ENCODE results near the gene CCN2.
"Not testable (repeated sequence)": the region's sequence is repeated elsewhere in the genome, so short reads cannot be mapped to it uniquely, and the experiment has no call there.

The CCN2 gene

GRCh38 chr6:131908787-131909186 is 42.4 kb downstream of the CCN2 start:
- not testable (repeated sequence) for DNase-seq

- not testable (repeated sequence) for DNase-seq
These were observed 47.4 kb downstream of the CCN2 start for GRCh38 chr6:131903734-131904133.

GRCh38 chr6:131901326-131901873 is 49.8 kb downstream of the CCN2 start:
- not testable (repeated sequence) for DNase-seq

GRCh38 chr6:131900231-131900630 is 50.9 kb downstream of the CCN2 start:
- no peak for DNase-seq

- no peak for DNase-seq
These were observed 52.5 kb downstream of the CCN2 start for GRCh38 chr6:131898718-131899117.
